NCI-H128 (cell line): ENCODE results near the gene AVPR2.

Experiments
- DNase-seq: peaks from one replicate; lab custom pipeline; 2025; ENCODE audit not compliant: unreplicated experiment; lab: John Stamatoyannopoulos, UW

AVPR2 gene

GRCh38 chrX:153903991-153904957 lies at the start of gene AVPR2:
Gene AVPR2, plus strand, starts transcription at chrX:153904673. Its CDS starts 473 bp downstream, at chrX:153905146.
- DNase-seq, result no peak

GRCh38 chrX:153854702-153855101 lies 49.8 kb upstream of the AVPR2 start:
- no peak for DNase-seq

- no peak for DNase-seq
These were observed 47.0 kb upstream of the AVPR2 start for GRCh38 chrX:153857348-153857903.

- DNase-seq, result no peak
These were observed 43.3 kb upstream of the AVPR2 start for GRCh38 chrX:153861151-153861550.

GRCh38 chrX:153861733-153862310 lies 42.7 kb upstream of the AVPR2 start:
- DNase-seq, result no peak

GRCh38 chrX:153862369-153863250 lies 41.9 kb upstream of the AVPR2 start:
- DNase-seq, result no peak

GRCh38 chrX:153863251-153863991 lies 41.1 kb upstream of the AVPR2 start:
- no peak for DNase-seq

GRCh38 chrX:153864101-153864500 lies 40.4 kb upstream of the AVPR2 start:
- DNase-seq, result no peak

- no peak for DNase-seq
These were observed 39.7 kb upstream of the AVPR2 start for GRCh38 chrX:153864561-153865320.

GRCh38 chrX:153865321-153865580 lies 39.2 kb upstream of the AVPR2 start:
- DNase-seq, result no peak

- no peak for DNase-seq
These were observed 38.8 kb upstream of the AVPR2 start for GRCh38 chrX:153865685-153866084.

GRCh38 chrX:153866302-153867019 lies 38.0 kb upstream of the AVPR2 start:
- DNase-seq, result no peak

- DNase-seq, result no peak
These were observed 37.3 kb upstream of the AVPR2 start for GRCh38 chrX:153867139-153867538.

- no peak for DNase-seq
These were observed 36.8 kb upstream of the AVPR2 start for GRCh38 chrX:153867671-153868070.

- no peak for DNase-seq
These were observed 35.6 kb upstream of the AVPR2 start for GRCh38 chrX:153868576-153869472.

GRCh38 chrX:153869473-153870287 lies 34.8 kb upstream of the AVPR2 start:
- DNase-seq, result no peak

- no peak for DNase-seq
These were observed 34.2 kb upstream of the AVPR2 start for GRCh38 chrX:153870288-153870690.
